Ecto neural progenitor cell (in vitro differentiated cells): ENCODE results near the gene ACTN4.

Experiments
- DNase-seq: peaks from one replicate; pipeline ENCODE4 v3.0.0-alpha.2; 2018; ENCODE audit warnings: low spot score

ACTN4 gene

DNA sequence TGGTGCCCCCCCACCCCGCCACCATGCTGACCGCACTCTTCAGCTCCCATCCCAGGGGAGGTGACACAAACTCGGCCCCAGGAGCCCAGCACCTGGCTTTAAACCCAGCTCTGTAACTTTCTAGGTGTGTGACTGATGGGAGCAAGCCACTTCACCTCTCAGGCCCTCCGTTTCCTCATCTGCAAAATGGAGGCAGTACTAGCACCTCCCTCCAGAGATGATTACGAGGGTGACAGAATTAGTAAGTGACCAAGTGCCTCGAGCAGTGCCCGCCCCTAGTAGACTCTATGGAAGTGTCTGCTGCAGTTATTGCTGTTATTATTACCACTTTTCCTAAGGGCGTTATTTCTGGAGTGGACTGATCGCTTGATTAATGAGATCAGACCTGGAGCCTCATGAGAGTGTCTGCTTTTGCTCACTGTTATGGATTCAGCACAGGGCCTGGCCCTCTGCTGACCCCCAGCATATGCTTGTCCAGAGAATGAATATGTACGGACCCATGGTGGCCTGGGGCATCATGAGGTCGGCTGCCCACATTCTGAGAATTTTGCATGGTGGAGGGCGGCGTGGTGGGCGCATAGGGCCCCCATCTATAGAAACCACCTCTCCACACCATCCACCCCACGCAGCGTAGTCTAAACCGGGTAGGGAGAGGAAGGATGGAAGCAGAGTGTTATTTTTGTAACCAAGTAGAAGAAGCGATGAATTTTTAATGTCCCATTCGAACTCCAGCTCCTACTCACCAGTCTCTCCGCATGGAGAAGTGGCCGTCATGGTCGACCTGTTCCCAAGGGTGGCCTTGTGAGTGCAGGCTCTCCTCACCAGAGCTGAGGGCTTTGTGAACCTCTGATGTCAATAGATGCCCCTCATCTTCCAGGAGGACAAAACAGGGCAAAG, 48.6 kb downstream of the ACTN4 start:
- DNase-seq = no peak

DNA sequence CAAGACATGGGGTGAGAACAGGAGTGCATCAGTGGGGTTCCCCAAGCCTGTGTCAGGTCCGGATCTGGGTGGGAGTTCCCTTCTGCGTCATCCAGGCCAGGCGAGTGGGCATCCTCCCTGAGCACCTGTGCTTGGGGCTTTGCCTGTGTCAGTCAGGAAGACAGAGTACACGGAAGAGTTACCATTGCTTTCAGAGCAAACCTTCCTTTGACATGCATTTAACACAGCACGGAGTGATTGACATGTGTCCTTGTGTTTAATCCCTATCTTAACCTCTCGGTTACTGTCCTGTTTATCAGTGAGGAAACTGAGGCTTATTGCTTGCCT, 49.2 kb downstream of the ACTN4 start:
- no peak for DNase-seq

DNA sequence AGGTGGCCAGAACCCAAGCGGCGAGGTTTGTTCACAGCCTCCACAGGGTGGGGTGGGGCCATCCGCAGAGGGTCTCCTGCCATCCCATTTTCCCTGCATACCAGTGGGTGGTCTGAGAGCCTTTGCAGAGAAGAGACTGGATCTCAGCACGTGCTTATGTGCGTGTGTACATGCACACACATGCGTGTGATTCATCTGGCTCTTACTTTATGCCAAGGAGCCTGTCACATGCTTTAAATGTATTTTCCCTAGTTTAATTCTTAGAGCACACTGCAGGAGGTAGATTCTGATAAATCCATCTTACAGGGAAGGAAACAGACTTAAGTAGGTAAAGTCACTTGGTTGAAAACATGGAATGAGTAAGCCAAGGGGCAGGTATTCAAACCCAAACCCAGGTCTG, 49.7 kb downstream of the ACTN4 start:
- DNase-seq = no peak

DNA sequence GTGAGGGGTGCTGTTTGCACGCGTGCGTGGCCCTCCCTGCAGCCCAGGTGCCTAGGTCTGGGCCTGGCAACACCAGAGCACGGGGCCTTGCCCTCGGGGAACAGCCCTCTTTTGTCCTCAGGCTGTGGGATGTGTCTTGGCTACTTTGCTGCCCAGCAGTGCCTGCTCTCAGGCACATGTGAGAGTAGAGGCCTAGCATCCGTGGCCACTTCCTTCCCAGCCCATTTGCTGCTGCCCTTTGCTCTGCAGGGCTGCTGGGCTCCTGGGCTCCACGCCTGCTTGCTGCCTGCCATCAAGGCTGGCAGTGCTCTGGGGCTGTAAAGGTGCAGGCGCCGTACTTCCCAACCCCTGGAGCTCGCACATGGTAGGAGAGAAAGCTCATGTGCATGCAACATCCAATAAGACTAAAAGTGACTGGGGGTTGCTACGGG, 50.2 kb downstream of the ACTN4 start:
- no peak for DNase-seq

DNA sequence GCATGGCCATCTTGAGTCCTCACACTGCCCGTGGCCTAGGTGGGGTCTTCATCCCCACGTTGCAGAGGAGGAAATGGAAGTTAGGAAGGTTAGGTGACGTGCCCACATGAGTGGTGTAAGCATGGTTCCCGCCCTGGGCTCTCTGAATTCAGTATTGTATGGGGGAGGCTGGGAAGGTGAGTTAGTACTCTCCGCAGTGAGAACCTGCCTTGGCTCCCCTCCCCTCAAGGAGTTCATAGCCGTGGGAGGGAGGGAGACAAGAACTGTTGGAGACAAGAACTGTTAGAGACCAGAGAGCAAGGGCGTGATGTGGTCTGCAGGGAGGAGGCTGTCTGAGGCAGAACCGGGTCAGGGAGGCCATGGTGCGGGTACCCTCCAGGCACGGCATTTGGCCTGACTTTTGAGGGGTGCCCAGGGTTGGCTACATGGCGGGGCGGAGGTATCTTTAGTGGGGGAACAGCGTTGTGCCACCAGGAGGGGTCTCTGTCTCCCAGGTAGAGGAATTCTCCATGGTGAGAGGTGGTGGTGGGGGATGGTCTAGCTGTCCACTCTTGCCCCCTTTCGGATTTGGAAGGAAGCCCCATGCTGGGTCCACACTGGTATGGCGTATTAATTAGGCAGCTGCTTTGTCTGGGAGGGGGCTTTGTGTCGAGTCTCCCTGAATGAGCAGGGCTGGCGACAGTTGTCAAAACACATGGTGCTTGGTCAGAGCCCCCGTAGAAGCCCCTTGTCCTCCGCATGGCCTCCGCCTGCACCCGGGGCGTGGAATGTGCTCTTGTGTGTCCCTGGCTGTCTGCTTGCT, 51.0 kb downstream of the ACTN4 start:
- no peak for DNase-seq

DNA sequence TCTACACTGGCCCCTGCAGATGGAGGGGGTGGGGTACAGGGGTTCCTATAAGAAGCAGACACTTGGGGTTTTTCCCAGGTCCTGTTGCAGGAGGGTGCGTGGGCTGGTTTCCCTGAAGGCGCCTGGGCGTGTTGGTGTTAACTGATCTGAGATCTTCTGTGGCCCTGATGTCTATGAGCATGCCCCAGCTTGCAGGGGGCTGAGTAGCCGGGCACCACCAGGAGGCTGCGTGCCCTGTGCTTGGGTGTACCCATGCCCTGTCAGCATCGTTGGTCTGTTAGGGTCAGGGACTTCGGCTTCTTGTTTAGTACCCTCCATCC, 51.5 kb downstream of the ACTN4 start:
- DNase-seq = no peak

DNA sequence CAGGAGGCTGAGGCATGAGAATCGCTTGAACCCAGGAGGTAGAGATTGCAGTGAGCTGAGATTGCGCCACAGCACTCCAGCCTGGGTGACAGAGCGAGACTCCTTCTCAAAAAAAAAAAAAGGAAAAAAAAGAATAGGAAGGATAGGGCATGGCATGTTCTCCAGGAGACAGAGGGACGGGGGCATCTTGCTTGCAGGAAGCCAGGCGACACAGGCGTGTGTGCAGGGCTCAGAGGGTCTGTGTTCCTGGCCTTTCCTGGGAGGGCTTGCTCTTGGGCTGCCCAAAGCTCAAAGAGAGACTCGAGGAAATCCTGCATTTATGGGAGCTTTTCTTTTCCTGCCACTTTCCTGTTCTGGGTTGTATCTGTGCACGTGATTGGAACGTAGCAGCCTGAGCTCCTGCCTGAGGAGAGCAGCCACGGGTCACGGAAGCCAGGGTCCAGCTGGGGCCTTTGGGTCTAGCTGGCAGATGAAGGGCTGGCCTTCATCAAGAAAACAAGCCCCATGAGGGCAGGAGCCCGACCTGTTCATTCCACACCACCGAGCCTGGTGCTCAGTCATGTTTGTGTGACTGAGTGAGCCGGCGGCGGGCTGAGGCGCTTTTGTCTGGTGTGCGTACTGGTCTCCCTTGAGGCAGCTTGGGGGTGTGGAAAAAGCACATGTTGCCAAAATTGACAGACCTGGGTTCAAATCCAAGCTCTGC, 52.3 kb downstream of the ACTN4 start:
- DNase-seq = no peak

DNA sequence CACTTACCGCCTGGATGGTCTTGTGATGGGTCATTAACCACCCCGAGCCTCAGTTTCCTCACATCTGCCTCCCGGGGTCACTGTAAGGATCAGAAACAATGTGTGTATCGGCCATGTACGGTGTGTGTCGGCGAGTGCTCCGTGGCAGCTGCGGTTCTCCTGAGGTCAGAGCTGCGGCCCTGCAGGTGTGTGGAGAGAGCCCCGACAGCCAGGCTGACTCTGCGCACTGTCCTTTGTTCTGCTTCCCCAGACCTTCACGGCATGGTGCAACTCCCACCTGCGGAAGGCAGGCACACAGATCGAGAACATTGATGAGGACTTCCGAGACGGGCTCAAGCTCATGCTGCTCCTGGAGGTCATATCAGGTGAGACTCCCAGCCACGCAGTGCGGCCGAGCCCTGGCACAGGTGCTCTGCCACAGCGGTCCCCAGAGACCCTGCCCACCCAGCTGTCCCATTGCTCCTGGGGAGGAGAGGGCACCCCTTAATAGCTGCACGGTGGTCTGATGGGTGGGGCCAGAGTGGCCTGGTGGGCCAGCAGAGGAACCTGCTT, 53.0 kb downstream of the ACTN4 start:
- no peak for DNase-seq

DNA sequence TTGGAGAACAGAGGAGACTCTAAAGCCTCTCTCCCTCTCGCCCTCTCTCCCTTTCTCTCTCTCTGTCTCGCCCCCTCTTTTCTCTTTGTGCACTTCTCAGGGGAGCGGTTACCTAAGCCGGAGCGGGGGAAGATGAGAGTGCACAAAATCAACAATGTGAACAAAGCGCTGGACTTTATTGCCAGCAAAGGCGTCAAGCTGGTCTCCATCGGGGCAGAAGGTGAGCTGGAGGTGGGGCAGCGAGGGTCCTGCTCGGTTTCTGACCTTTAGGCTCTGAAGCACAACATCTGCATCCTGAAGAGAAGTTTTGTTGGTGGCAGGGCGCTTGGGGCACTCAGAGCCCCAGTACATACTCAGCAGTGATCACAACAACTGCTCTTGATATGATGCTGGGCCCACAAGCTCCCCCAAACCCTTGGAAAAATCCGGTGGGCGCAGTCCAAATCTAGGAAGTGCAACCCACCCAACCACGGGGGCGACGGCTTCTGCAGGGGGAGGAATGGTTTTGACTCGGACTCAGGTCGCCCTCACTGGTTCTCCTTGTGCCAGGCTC, 53.5 kb downstream of the ACTN4 start:
- DNase-seq = no peak

DNA sequence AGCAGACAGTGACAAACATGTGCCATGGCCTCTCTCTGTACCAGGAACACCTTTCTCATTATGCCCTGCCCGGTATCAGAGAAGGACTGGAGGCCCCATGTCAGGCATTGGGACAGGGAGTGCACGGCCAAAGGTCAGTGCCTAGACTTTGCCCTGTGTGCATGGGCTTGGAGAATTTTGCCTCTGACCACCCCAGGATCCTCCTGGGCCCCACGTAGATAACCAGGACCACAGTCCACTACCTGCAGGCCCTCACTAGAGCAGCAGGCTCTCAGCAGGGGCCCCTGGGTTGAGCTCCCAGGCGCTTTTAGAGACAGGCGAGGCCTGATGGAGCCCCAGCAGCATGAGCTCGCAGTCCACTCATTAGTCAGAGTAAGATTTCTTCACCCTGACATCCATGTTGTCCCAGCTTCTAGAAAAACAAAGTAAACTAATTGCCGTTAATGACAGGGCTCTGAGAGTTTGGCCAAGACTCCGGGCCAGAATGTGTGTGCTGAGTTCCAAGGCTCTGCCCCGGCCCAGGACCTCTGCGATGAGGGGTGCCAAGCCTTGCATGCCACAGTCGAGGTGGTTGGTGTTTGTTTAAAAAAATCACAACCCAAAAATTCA, 54.1 kb downstream of the ACTN4 start:
- no peak for DNase-seq

DNA sequence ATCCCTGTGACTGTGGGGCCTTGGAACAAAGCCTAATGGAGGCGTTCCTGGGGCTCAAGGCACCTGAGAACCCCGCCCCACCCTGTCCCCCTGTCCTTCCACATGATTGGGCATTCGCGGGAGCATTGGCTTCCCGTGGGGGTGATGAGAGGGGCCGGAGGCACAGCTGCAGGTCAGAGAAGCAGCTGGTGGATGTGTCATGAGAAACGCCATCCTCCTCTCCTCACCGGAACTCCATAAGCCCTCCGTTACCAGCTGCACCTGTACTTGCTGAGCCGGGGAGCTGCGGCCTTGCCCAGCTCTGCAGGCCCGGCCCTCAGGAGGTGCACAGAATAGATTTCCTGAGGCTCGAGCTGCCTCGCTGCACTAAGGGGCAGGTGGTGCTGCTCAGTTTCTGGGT, 54.8 kb downstream of the ACTN4 start:
- no peak for DNase-seq

DNA sequence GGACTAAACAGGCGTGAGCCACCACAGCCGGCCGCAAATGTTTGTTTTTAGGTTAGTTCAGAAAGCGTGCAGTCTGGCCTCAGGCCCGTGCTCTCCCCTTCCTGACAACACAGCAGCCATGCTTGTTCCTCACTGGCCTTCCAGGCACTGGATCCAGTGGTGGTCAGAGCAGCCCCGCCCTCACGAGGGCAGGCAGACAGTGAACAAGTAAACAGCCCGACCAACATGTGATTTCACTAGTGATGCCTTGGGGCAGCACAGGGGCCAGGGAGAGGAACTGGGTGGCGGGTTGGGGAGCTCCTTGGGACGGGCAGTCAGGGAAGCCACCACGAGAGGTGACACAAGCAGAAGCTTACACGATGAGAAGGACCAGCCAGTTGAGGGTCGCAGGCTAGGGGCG, 56.1 kb downstream of the ACTN4 start:
- no peak for DNase-seq

DNA sequence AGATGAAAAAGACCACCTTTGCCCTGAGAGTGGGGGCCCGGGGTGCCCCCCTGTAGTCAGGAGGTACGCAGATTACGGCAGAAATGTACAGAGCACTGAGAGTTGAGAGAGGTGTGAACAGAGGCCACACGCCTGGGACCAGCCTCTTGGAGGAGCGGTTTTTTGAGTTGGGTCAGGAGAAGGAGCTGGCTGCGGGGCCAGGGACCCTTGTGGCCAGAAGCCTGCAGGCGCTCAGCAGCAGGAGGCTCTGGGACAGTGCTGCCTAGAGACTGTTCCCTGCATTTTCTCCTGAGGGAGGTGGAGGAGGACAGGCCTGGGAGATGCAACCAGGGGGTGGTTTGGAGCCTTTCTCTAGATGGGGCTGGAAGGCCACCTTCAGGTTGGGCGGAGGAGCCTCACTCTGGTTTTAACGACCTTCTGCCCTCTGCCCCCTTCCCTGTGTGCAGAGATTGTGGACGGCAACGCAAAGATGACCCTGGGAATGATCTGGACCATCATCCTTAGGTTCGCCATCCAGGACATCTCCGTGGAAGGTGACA, 57.1 kb downstream of the ACTN4 start:
- no peak for DNase-seq

DNA sequence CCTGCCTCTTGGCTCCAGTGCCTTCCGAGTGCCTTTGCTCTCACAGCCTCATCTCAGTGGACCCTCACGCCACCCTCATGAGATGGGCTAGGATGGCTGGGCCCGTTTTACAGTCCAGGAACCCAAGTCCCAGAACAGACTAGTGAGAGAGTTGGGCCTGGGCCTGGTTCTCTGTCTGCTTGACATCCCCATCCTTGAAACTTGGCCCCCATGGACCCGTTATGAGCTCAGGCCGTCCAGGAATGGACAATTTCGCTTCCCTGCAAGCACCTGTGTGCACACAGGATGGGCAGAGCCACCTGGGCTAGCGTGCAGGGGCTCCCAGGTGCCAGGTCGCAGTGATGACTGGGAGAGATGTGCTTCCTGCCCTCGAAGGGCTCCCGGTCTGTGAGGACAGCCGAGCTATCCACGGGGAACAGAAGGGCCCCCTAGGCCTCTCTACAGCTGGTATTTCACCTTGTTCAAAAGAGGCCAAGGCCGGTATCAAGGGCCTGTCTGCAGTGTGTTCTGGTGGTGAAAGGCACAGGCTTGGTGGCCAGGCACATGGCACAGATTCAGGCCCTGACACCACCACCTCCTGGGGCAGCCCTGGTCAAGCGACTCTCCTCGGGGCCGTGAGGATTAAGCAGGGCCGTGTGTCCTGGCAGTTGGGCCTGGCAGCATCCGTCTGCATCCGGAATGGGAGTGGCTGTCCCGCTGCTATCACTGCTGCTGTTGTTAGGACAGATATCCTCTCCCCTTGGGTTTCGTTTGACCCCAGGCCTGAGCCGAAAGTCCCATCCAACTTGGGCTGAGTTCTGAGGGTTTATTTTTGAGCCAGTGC, 58.0 kb downstream of the ACTN4 start:
- DNase-seq = no peak

DNA sequence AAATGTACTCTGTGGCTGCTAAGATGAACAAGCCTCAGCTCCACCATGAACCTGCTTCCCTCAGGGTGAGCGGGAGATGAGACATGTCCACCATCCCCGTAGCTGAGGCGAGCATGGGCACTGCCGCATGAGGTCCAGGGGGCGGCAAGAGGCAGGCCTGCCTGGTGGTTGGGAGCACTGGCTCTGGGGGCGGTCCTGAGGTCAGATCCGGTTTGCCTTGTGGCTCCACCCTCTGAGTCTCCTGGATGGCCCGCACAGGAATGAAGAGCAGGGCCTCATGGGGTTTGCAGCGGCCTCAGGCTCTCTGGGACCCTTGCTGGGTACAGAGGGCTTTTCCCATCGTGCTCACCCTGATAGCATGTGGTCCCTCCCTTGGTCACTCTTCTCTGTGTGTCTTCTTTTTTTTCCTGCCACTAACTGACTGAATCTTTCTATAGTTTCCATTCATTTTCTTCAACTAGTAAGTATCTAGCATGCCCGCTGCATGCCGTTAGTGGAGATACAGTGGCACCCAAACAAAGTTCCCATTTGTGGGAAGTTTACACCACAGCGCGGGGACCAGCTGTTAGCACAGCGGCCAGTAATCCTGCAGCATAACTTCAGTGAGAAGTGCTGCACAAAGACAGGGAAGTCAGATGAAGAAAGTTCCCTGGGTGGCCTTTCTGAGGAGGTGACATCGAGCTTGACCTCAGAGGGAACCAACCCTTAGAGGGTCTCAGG, 59.5 kb downstream of the ACTN4 start:
- DNase-seq = no peak

DNA sequence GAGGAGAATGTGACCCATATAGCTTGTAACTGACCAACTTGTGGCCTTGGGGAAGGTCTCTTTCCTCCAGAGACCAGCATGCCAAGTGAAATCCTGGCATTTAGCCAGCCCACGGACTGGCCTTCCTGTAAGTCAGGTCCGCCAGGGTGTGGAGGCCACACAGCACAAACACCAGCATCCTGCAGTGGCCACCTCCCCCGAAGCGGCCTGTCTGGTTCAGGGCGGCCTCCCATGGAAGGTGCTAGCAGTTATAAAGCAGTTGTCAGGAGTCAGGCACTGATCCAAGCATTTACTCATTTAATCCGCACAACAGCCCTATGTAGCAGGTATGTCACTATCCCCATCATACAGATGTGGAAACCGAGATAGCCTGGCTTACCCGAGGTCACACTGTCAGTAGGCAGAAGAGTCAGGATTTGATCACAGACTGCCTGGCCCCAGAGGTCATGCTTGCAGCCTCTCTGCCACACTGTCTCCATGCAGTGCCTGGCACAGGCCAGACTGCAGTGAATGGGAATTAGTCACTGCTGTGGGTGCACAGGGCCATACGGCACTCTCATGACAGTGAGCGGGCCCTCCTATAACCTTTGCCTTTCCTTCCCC, 60.2 kb downstream of the ACTN4 start:
- no peak for DNase-seq

DNA sequence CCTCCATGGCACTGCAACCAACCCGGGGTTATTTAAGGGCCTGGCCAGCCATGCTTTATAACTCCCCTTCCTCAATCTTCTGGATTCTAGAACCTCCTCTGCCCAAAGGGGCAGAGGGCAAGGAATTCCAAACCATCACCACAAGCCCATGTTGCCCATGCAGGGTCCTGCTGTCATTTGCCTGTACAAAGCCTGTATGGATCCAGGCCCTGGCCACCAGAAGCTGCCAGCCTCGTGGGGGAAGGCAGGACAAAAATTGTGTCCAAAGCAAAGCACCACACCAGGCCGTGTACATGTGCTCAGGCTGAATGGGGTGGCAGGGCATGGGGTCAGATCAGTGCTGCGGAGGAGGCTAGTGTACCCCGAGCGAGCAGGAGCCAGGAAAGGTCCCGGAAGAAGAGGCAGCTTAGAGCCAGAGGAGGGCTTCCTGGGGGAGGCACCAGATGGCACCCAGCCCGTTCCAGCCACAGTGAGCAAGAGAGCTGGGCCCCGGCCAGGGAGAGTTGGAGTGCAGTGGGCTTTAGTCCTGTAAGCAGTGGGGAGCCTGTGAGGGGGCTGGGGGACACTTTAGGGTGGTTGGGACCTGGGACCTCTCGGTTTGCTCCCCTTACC, 61.1 kb downstream of the ACTN4 start:
- DNase-seq = no peak

DNA sequence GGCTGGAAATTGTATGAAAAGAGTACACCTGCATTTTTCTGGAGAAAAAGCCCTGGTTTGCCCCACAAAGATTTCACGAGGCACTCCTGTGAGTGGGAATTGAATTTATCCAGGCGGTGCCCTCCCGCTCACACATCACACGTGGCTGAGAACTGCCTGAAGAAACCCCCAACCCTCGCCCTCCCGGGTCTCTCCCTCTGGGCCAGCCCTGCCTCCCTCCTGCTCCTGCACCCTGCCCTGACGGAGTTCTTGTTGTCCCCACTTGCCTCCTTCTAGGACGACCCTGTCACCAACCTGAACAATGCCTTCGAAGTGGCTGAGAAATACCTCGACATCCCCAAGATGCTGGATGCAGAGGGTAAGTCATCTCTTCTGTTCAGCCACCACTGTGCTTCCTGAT, 61.7 kb downstream of the ACTN4 start:
- DNase-seq = no peak
